MM.1S (cell line): ENCODE results near the gene CYSTM1.

ENCODE experiments used
- DNase-seq: peaks from one replicate; pipeline ENCODE4 v3.0.0-alpha.2; 2015
- H2AFZ ChIP-seq: fragments of 300-600 bp; sonication (generic); 2 replicates; pipeline ENCODE4 v1.6.0; 2016; ENCODE audit warnings: antibody characterized with exemption, low read length
- H3F3A ChIP-seq: fragments of 300-600 bp; sonication (generic); 2 replicates; pipeline ENCODE4 v1.6.1; 2016; ENCODE audit warnings: mild to moderate bottlenecking, antibody characterized with exemption, low read length, moderate library complexity, mixed read lengths; ENCODE audit not compliant: insufficient read depth
- H3K27ac ChIP-seq: fragments of 300-600 bp; sonication (generic); 2 replicates; pipeline ENCODE4 v1.5.1; 2016; ENCODE audit warnings: mild to moderate bottlenecking, low read length
- H3K27me3 ChIP-seq: fragments of 300-600 bp; sonication (generic); replicated peaks from 2 replicates; pipeline ENCODE4 v1.6.0; 2016; ENCODE audit warnings: low read length; ENCODE audit not compliant: insufficient read depth
- H3K36me3 ChIP-seq: fragments of 300-600 bp; sonication (generic); replicated peaks from 2 replicates; pipeline ENCODE4 v1.6.1; 2016; ENCODE audit warnings: mild to moderate bottlenecking, low read length, mixed read lengths; ENCODE audit not compliant: insufficient read depth
- H3K4me1 ChIP-seq: fragments of 300-600 bp; sonication (generic); 2 replicates; pipeline ENCODE4 v1.6.1; 2016; ENCODE audit warnings: low read length, mixed read lengths
- H3K4me2 ChIP-seq: fragments of 300-600 bp; sonication (generic); 2 replicates; pipeline ENCODE4 v1.6.0; 2016; ENCODE audit warnings: low read depth, low read length
- H3K4me3 ChIP-seq: fragments of 300-600 bp; sonication (generic); 2 replicates; pipeline ENCODE4 v1.5.1; 2016; ENCODE audit warnings: low read length, mixed read lengths
- H3K79me2 ChIP-seq: fragments of 300-600 bp; sonication (generic); 2 replicates; pipeline ENCODE4 v1.6.1; 2016; ENCODE audit warnings: mixed run types, low read length, mixed read lengths
- H3K9ac ChIP-seq: fragments of 300-600 bp; sonication (generic); 2 replicates; pipeline ENCODE4 v1.6.1; 2016; ENCODE audit warnings: low read length, mixed read lengths
- H3K9me2 ChIP-seq: fragments of 300-600 bp; sonication (generic); replicated peaks from 2 replicates; pipeline ENCODE4 v1.6.1; 2016; ENCODE audit warnings: mild to moderate bottlenecking, low read length, mixed read lengths; ENCODE audit not compliant: insufficient read depth
- H3K9me3 ChIP-seq: fragments of 300-600 bp; sonication (generic); replicated peaks from 2 replicates; pipeline ENCODE4 v1.6.1; 2016; ENCODE audit warnings: mild to moderate bottlenecking, low read length, mixed read lengths; ENCODE audit not compliant: insufficient read depth
- H4K20me1 ChIP-seq: fragments of 300-600 bp; sonication (generic); 2 replicates; pipeline ENCODE4 v1.6.1; 2016; ENCODE audit warnings: mild to moderate bottlenecking, low read length, moderate library complexity, mixed read lengths; ENCODE audit not compliant: insufficient read depth
- EZH2 ChIP-seq: fragments of 300-600 bp; sonication (generic); optimal IDR thresholded peaks from 2 replicates; pipeline ENCODE3; 2017; ENCODE audit warnings: low read depth, mild to moderate bottlenecking, antibody characterized with exemption, low read length, mixed read lengths
- EZH2phosphoT487 ChIP-seq: fragments of 300-600 bp; sonication (generic); IDR thresholded peaks from 2 replicates; pipeline ENCODE4 v1.6.1; 2018; ENCODE audit warnings: antibody characterized with exemption, low read length
- TF ChIP-seq, protein P1 (sequence below): fragments of 300-600 bp; sonication (generic); IDR thresholded peaks from 2 replicates; pipeline ENCODE4 v1.5.1; 2016; ENCODE audit warnings: antibody characterized with exemption, low read length, mixed read lengths

Gene CYSTM1

DNA sequence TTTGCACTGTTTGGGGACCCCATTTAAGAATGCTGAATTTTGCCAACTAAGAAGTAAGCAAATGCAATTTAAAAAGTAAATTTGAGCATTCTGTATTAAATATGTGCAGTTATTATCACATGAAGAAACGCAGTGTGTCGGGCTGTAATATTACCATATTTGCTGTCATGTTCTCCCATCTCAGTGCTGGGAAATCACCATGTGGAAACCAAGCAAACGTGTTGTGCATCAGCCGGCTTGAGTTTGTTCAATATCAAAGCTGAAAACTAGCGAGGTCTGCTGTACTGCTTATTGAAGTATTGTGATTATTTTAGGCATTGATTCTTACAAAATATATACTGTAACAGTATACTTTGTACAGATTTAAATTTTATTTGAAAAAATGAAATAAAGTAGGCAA is 46.6 kb upstream of the CYSTM1 start:
- no peak for DNase-seq
- no peak overlapping the region for H2AFZ ChIP-seq
- H3K9me2 ChIP-seq, result no peaks in the 10 kb centered on the region
- H3K27ac ChIP-seq, result no peak overlapping the region
- H3K4me1 ChIP-seq, result peaks cover 9% of the 10 kb centered on the region
- H3K9ac ChIP-seq, result no peak overlapping the region
- no peaks in the 10 kb centered on the region for H3K27me3 ChIP-seq
- H3F3A ChIP-seq, result no peaks in the 10 kb centered on the region
- H3K36me3 ChIP-seq, result no peaks in the 10 kb centered on the region
- no peak overlapping the region for H3K4me3 ChIP-seq
- H3K9me3 ChIP-seq, result no peaks in the 10 kb centered on the region
- no peaks in the 10 kb centered on the region for H4K20me1 ChIP-seq
- H3K79me2 ChIP-seq, result peaks cover 12% of the 10 kb centered on the region; the same call in 1 of the 2 replicates
- TF ChIP-seq EZH2phosphoT487, result no peak
- TF ChIP-seq, protein P1, sequence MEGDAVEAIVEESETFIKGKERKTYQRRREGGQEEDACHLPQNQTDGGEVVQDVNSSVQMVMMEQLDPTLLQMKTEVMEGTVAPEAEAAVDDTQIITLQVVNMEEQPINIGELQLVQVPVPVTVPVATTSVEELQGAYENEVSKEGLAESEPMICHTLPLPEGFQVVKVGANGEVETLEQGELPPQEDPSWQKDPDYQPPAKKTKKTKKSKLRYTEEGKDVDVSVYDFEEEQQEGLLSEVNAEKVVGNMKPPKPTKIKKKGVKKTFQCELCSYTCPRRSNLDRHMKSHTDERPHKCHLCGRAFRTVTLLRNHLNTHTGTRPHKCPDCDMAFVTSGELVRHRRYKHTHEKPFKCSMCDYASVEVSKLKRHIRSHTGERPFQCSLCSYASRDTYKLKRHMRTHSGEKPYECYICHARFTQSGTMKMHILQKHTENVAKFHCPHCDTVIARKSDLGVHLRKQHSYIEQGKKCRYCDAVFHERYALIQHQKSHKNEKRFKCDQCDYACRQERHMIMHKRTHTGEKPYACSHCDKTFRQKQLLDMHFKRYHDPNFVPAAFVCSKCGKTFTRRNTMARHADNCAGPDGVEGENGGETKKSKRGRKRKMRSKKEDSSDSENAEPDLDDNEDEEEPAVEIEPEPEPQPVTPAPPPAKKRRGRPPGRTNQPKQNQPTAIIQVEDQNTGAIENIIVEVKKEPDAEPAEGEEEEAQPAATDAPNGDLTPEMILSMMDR, result no peak
- no peak for TF ChIP-seq EZH2
- H3K4me2 ChIP-seq, result no peak overlapping the region

- Histone ChIP-seq H4K20me1 (no peaks in the 10 kb centered on the region), H3K36me3 (no peaks in the 10 kb centered on the region), H3K4me2 (no peak overlapping the region), H3K9me3 (no peaks in the 10 kb centered on the region), H3K4me3 (no peak overlapping the region), H2AFZ (no peak overlapping the region), H3K27ac (no peak overlapping the region), H3F3A (no peaks in the 10 kb centered on the region), H3K9me2 (no peaks in the 10 kb centered on the region), H3K27me3 (no peaks in the 10 kb centered on the region), H3K79me2 (no peaks in the 10 kb centered on the region), H3K9ac (no peak overlapping the region), H3K4me1 (peaks cover 9% of the 10 kb centered on the region)
- TF ChIP-seq EZH2phosphoT487, result no peak
- TF ChIP-seq EZH2, result no peak
- TF ChIP-seq, protein P1, result no peak
- no peak for DNase-seq
Measured at GRCh38 chr5:140130949-140131733, 43.8 kb upstream of the CYSTM1 start.

- DNase-seq, result no peak
Measured at GRCh38 chr5:140131967-140132409, 43.0 kb upstream of the CYSTM1 start.

More at GRCh38 chr5:140131967-140132409, 43.0 kb upstream of the CYSTM1 start:
- no peaks in the 10 kb centered on the region for H3K79me2 ChIP-seq
- H3K9me3 ChIP-seq, result no peaks in the 10 kb centered on the region
- H3K36me3 ChIP-seq, result no peaks in the 10 kb centered on the region
- H3K4me2 ChIP-seq, result no peak overlapping the region
- no peaks in the 10 kb centered on the region for H4K20me1 ChIP-seq
- no peaks in the 10 kb centered on the region for H3K27me3 ChIP-seq
- H3K9me2 ChIP-seq, result no peaks in the 10 kb centered on the region
- no peaks in the 10 kb centered on the region for H3F3A ChIP-seq
- no peak overlapping the region for H3K4me3 ChIP-seq
- H3K9ac ChIP-seq, result no peak overlapping the region
- H2AFZ ChIP-seq, result no peak overlapping the region
- H3K4me1 ChIP-seq, result peaks cover 9% of the 10 kb centered on the region
- no peak overlapping the region for H3K27ac ChIP-seq
- TF ChIP-seq, protein P1, result no peak
- no peak for TF ChIP-seq EZH2phosphoT487
- TF ChIP-seq EZH2, result no peak
